ENCODE data around the gene OR10X1.

OR10X1 gene, protein sequence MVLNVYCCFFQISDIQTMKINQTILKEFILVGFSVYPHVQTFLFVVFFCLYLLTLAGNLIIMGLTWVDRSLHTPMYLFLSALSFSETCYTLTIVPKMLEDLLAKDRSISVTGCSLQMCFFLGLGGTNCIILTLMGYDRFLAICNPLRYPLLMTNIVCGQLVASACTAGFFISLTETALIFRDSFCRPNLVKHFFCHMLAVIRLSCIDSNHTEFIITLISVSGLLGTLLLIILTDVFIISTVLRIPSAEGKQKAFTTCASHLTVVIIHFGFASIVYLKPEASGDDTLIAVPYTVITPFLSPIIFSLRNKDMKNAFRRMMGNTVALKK

DNA sequence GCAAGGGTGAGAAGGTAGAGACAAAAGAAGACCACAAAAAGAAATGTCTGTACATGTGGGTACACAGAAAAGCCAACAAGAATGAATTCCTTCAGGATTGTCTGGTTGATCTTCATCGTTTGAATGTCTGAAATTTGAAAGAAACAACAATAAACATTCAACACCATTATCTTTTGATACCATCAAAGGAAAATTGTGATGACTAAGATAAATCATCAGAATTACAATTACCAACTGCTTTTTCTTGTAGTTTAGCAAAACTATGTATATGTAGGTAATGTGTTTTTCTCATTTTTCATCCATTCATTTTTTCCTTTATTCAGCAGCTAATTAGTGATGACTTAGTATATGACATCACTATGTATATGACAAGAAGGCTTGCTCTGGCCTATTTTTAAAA is at the start of gene OR10X1:
Gene OR10X1, minus strand, starts transcription at position 167 of the 400 bp plus-strand sequence. Its CDS starts 0 bp downstream, at position 167.
- no peak for DNase-seq (ENCODE audit: low spot score)
- no peak within 1 kb of the TSS for H3K27ac ChIP-seq
- TF ChIP-seq, protein P1, sequence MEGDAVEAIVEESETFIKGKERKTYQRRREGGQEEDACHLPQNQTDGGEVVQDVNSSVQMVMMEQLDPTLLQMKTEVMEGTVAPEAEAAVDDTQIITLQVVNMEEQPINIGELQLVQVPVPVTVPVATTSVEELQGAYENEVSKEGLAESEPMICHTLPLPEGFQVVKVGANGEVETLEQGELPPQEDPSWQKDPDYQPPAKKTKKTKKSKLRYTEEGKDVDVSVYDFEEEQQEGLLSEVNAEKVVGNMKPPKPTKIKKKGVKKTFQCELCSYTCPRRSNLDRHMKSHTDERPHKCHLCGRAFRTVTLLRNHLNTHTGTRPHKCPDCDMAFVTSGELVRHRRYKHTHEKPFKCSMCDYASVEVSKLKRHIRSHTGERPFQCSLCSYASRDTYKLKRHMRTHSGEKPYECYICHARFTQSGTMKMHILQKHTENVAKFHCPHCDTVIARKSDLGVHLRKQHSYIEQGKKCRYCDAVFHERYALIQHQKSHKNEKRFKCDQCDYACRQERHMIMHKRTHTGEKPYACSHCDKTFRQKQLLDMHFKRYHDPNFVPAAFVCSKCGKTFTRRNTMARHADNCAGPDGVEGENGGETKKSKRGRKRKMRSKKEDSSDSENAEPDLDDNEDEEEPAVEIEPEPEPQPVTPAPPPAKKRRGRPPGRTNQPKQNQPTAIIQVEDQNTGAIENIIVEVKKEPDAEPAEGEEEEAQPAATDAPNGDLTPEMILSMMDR (IDR thresholded peaks at IDR 0.05): no peak
- no peak within 1 kb of the TSS for H3K4me3 ChIP-seq

DNA sequence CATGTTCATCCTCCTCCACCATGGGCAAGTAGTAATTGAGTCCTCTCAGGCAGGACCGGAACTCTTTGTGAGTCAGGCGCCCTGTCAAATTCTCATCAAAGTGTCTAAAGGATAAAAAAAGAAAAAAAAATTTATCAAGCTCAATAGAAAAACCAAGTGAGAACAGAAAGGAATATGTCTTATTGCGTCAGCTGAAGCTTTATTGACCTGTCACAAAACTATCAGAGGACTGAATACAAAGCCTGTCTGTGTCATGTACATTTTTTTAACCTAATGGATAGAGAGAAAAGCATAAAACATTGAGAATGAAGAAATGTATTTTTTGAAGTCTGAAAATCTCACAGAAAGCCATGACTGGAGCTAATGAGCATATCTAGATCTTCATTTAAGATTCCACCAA is 34.1 kb upstream of the OR10X1 start:
- H3K27ac ChIP-seq: no peak overlapping the region
- H3K4me3 ChIP-seq: no peak overlapping the region
- no peak for DNase-seq (ENCODE audit: low spot score)
- TF ChIP-seq, protein P1 (IDR thresholded peaks at IDR 0.05): no peak

DNA sequence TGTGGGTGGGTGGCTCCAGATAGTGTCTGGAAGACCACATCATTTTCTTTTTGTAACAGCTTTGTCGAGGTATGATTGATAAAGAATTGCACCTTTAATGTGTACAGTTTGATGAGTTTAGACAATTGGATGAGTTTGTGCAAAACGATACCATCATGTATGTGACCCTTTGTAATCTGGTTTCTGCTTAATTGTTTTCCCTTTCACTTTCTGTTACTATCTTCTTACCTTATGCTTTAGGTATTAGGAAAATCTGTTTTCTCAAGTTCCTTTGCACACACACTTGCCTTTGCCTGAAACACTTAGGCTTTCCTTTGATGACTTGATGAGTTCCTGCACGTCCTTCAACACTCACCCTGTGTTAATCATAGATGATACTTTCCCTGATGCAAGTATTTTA is 32.2 kb upstream of the OR10X1 start:
- no peak overlapping the region for H3K4me3 ChIP-seq
- no peak overlapping the region for H3K27ac ChIP-seq
- TF ChIP-seq, protein P1 (IDR thresholded peaks at IDR 0.05): no peak
- no peak for DNase-seq (ENCODE audit: low spot score)

DNA sequence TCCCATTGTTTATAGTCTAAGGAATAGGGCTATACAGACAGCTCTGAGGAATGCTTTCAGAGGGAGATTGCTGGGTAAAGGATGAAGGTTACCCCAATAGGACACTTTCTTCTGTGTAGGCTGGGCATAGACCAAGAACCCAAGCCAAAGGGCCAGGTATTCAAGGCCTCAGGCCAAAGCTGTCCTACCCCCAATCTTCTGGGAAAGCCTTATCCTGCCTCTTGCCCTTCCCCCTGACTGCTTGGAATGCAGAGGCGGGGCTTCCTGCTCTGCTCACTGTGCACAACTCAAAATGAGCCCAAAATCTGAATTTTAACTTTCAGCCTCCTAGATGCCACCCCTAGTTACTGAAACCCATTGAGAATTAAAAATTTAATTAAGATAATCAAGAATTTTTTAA is 27.6 kb upstream of the OR10X1 start:
- no peak for DNase-seq (ENCODE audit: low spot score)
- H3K27ac ChIP-seq: no peak overlapping the region
- no peak overlapping the region for H3K4me3 ChIP-seq
- TF ChIP-seq, protein P1 (IDR thresholded peaks at IDR 0.05): no peak

DNA sequence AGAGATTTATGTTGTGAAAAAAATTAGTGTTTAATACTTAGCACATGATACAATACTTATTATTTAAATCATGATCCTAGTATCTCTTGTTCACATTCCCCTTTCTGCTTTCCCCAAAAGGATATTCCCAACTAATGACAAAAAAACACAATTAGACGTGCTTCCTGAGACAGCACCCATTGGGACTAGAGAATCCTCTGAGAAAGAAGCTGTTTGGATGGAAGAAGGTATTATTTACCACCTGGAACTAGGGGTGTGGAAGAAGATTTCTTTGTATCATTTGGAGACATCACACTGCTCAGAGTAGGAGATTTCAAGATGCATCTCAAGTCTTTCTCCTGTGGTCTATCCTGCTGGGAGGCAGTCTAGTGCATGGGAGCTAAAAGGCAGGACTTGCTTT is 25.3 kb upstream of the OR10X1 start, which contains the start of gene OR10Z1:
Gene OR10Z1, plus strand, starts transcription at position 301 of the 400 bp plus-strand sequence. CDS start 1,171 bp downstream, outside the sequence.
- TF ChIP-seq, protein P1 (IDR thresholded peaks at IDR 0.05): no peak
- DNase-seq (ENCODE audit: low spot score): no peak
- Histone ChIP-seq H3K4me3 (no peak within 1 kb of the TSS), H3K27ac (no peak within 1 kb of the TSS)

DNA sequence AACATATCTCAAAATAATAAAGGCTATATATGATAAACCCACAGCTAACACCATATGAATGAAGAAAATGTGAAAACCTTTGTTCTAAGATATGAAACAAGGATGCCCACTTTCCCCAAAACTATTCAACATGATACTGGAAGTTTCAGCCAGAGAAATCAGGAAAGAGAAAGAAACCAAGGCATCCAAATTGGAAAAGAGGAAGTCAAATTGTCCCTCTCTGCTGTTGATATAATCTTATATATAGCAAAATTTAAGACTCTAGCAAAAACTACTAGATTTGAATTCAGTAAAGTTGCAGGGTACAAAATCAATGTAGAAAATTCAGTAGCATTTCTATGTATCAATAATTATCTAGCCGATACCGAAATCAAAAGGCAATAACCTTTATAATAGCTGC is 21.0 kb upstream of the OR10X1 start:
- DNase-seq (ENCODE audit: low spot score): no peak
- H3K4me3 ChIP-seq: no peak overlapping the region
- no peak overlapping the region for H3K27ac ChIP-seq
- TF ChIP-seq, protein P1 (IDR thresholded peaks at IDR 0.05): no peak

DNA sequence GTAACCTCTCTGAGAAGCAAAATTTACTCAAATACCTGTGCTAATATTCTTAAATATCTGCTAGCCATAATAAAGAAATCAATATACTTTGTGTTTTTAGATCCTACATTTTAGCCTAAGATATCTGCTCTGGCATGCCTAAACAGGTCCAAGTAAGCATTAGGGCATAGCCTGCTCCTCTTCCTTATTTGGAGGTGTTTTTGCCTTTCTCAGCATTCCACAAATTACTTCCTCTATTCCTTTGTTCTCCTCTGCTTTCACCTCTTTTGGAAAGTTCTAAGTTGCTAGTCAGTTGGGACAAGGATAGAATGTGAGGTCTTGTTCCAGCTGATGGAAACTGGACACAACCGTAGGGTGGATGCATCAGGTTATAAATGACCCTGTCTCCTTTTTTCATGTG is 7.2 kb upstream of the OR10X1 start:
- no peak for DNase-seq (ENCODE audit: low spot score)
- TF ChIP-seq, protein P1 (IDR thresholded peaks at IDR 0.05): no peak
- Histone ChIP-seq H3K27ac (no peak overlapping the region), H3K4me3 (no peak overlapping the region)

All from coronary artery (tissue), 2 donors.